NCI-H1417 (cell line): ENCODE measurements around the gene TBC1D14.
"Not testable (repeated sequence)": the region's sequence is repeated elsewhere in the genome, so short reads cannot be mapped to it uniquely, and the experiment has no call there.

ENCODE experiments used
- DNase-seq, 3 experiments: peaks; one replicate each; lab custom pipeline; 2025; lab: John Stamatoyannopoulos, UW

The TBC1D14 gene

DNA sequence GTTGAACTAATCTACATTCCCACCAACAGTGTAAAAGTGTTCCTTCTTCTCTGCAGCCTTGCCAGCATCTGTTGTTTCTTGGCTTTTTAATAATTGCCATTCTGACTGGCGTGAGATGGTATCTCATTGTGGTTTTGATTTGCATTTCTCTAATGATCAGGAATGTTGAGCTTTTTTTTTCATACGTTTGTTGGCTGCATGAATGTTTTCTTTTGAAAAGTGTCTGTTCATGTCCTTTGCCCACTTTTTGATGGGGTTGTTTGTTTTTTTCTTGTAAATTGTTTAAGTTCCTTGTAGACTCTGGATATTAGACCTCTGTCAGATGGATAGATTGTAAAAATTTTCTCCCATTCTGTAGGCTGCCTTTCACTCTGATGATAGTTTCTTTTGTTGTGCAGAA lies 170.3 kb downstream of the TBC1D14 start:
- DNase-seq: not testable (repeated sequence)
